K562 (cell line): Measurements from ENCODE around the gene CNFN. TPM values are rescaled to one million over a fixed set of nuclear protein-coding genes. Genes with fewer than 3 reads are reported as not detected.

Source experiments
- HMGN3 ChIP-seq: IDR thresholded peaks from 2 replicates; pipeline ENCODE4 v1.6.1; 2011; ENCODE audit warnings: borderline replicate concordance, low read depth, mild to moderate bottlenecking, mixed read lengths, low read length; ENCODE audit not compliant: insufficient read length; ENCODE audit errors: extremely low read depth
- MAZ ChIP-seq, 2 experiments: fragments of 450-650 bp in 1 of 2; sonication (generic) in 1 of 2; formaldehyde crosslinking; IDR thresholded peaks in 1 of 2; conservative IDR thresholded peaks in 1 of 2; 2 replicates each; pipeline versions ENCODE4 v1.4.0 to v1.5.0; 2020; ENCODE audit warnings: mild to moderate bottlenecking in 1 of 2, missing genetic modification reagents in 1 of 2
- PPARD ChIP-seq: fragments of 250-450 bp; sonication (Bioruptor Pico); IDR thresholded peaks from 2 replicates; pipeline ENCODE4 v1.8.0; 2022; ENCODE audit warnings: inconsistent platforms, mild to moderate bottlenecking, moderate library complexity
- PTRF ChIP-seq: fragments of 450-650 bp; IDR thresholded peaks from 2 replicates; pipeline ENCODE4 v1.6.1; 2016; ENCODE audit warnings: mild to moderate bottlenecking, missing genetic modification characterization, missing compliant biosample characterization
- RBM17 ChIP-seq: fragments of 200-400 bp; formaldehyde crosslinking; IDR thresholded peaks from 2 replicates; pipeline ENCODE4 v1.6.1; 2017; ENCODE audit warnings: low read depth, mild to moderate bottlenecking, low read length, borderline replicate concordance
- SAP30 ChIP-seq: fragments of 200-600 bp; sonication (generic); IDR thresholded peaks from 2 replicates; pipeline ENCODE4 v1.6.1; 2012; ENCODE audit warnings: borderline replicate concordance, low read depth, mild to moderate bottlenecking, moderate library complexity, low read length, control low read depth, inconsistent platforms; ENCODE audit not compliant: insufficient read depth, poor library complexity, severe bottlenecking
- SP1 ChIP-seq: sonication (generic); formaldehyde crosslinking; IDR thresholded peaks from 2 replicates; pipeline ENCODE4 v1.8.1; 2022; ENCODE audit warnings: mild to moderate bottlenecking, missing genetic modification reagents
- ZBTB43 ChIP-seq: sonication (generic); formaldehyde crosslinking; IDR thresholded peaks from 2 replicates; pipeline ENCODE4 v1.8.0; 2023; ENCODE audit warnings: mild to moderate bottlenecking, missing genetic modification reagents
- ZNF311 ChIP-seq: fragments of 250-450 bp; sonication (Bioruptor Pico); IDR thresholded peaks from 2 replicates; pipeline ENCODE4 v1.4.0; 2020; ENCODE audit warnings: mild to moderate bottlenecking, moderate library complexity
- ZNF445 ChIP-seq: fragments of 250-450 bp; sonication (Bioruptor Pico); IDR thresholded peaks from 2 replicates; pipeline ENCODE4 v1.4.0; 2020; ENCODE audit warnings: low read depth, mild to moderate bottlenecking, moderate library complexity
- ZNF639 ChIP-seq, 2 experiments: fragments of 200-800 bp in 1 of 2; sonication (Bioruptor generic) in 1 of 2; sonication (generic) in 1 of 2; formaldehyde crosslinking in 1 of 2; IDR thresholded peaks in 1 of 2; conservative IDR thresholded peaks in 1 of 2; 2 replicates each; pipeline versions ENCODE4 v1.5.0 to v1.6.1; 2016 to 2020; ENCODE audit warnings: missing compliant biosample characterization in 1 of 2, missing genetic modification characterization in 1 of 2, missing genetic modification reagents in 1 of 2
- ZZZ3 ChIP-seq: fragments of 450-650 bp; IDR thresholded peaks from 2 replicates; pipeline ENCODE4 v1.6.1; 2016; ENCODE audit warnings: antibody characterized with exemption, mild to moderate bottlenecking, moderate library complexity
- polyA plus RNA-seq, 8 experiments: library from polyadenylated mRNA; depleted of rRNA in 4 of 8; stranded (reverse) in 5 of 8; unstranded in 3 of 8; fragments of >200 nt; fragmentation: Nextera tagmentation in 2 of 8; fragmentation: Illumina TruSeq in 1 of 8; extraction: Ambion mirVana in 2 of 8; extraction: Trizol in 1 of 8; gene quantifications; 2 replicates each; pipeline versions ENCODE4 v1.2.1 to v1.2.3, GENCODE V29; 2011 to 2014; ENCODE audit warnings: inconsistent platforms in 1 of 8, missing spikeins in 1 of 8
- total RNA-seq, 7 experiments: library from RNA; depleted of rRNA in 6 of 7; stranded (reverse); fragments of >200 nt in 6 of 7; fragmentation: Illumina TruSeq in 2 of 7; extraction: Trizol in 2 of 7; gene quantifications; 2 replicates each; pipeline versions ENCODE4 v1.2.1 to v1.2.3, GENCODE V29; 2011 to 2021; ENCODE audit warnings: low replicate concordance in 1 of 7
- TF ChIP-seq, protein P1 (sequence below): fragments of 450-650 bp; IDR thresholded peaks from 2 replicates; pipeline ENCODE4 v1.6.1; 2016; ENCODE audit warnings: borderline replicate concordance
- TF ChIP-seq, protein P2 (sequence below): fragments of 450-650 bp; IDR thresholded peaks from 2 replicates; pipeline ENCODE4 v1.6.1; 2016; ENCODE audit warnings: antibody characterized with exemption

Gene CNFN
- total and polyA plus RNA-seq, 9 of the 15 experiments (the other 6 are each of a cell fraction or from before 2014, with no cell fraction given) = 0.18 to 0.52 (median 0.27) TPM; not detected in 5

GRCh38 chr19:42397263-42398166 is 7.4 kb upstream of the CNFN start (continued):
- TF ChIP-seq ZBTB43 (CRISPR knock-in tag) = no peak
- no peak for TF ChIP-seq RBM17
- no peak for TF ChIP-seq MAZ (CRISPR knock-in tag; conservative IDR thresholded peaks at IDR 0.05 in 1 of 2, IDR thresholded peaks at IDR 0.05 in 1 of 2)
- 0 out of 4 replicates have a peak, but pooled peaks of 1 of the 2 experiments have one; percentile 22 for TF ChIP-seq ZNF639 (CRISPR knock-in tag; conservative IDR thresholded peaks at IDR 0.05 in 1 of 2, IDR thresholded peaks at IDR 0.05 in 1 of 2)
- TF ChIP-seq, protein P1, sequence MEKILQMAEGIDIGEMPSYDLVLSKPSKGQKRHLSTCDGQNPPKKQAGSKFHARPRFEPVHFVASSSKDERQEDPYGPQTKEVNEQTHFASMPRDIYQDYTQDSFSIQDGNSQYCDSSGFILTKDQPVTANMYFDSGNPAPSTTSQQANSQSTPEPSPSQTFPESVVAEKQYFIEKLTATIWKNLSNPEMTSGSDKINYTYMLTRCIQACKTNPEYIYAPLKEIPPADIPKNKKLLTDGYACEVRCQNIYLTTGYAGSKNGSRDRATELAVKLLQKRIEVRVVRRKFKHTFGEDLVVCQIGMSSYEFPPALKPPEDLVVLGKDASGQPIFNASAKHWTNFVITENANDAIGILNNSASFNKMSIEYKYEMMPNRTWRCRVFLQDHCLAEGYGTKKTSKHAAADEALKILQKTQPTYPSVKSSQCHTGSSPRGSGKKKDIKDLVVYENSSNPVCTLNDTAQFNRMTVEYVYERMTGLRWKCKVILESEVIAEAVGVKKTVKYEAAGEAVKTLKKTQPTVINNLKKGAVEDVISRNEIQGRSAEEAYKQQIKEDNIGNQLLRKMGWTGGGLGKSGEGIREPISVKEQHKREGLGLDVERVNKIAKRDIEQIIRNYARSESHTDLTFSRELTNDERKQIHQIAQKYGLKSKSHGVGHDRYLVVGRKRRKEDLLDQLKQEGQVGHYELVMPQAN = 0 out of 2 replicates have a peak, but pooled peaks have one; percentile 15
- TF ChIP-seq SAP30 = peak; percentile 23
- no peak for TF ChIP-seq ZNF311
- TF ChIP-seq PTRF (tag) = no peak
- TF ChIP-seq, protein P2, sequence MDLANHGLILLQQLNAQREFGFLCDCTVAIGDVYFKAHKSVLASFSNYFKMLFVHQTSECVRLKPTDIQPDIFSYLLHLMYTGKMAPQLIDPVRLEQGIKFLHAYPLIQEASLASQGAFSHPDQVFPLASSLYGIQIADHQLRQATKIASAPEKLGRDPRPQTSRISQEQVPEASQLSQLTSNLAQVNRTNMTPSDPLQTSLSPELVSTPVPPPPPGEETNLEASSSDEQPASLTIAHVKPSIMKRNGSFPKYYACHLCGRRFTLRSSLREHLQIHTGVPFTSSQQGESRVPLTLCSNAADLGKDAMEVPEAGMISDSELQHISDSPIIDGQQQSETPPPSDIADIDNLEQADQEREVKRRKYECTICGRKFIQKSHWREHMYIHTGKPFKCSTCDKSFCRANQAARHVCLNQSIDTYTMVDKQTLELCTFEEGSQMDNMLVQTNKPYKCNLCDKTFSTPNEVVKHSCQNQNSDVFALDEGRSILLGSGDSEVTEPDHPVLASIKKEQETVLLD = no peak
- TF ChIP-seq PPARD = no peak
- 0 out of 2 replicates have a peak, but pooled peaks have one; percentile 15 for TF ChIP-seq SP1 (CRISPR knock-in tag)
- no peak for TF ChIP-seq ZNF445 (CRISPR knock-in tag)
- TF ChIP-seq HMGN3 = peak; percentile 8
- TF ChIP-seq ZZZ3 = peak; percentile 47; the same call in 1 of the 2 replicates
